Bone marrow (tissue), 2 donors: ENCODE results near the gene RUBCN.
"Not testable (repeated sequence)": the region's sequence is repeated elsewhere in the genome, so short reads cannot be mapped to it uniquely, and the experiment has no call there.

Experiments
- DNase-seq, 2 donors: peaks; one replicate each; lab custom pipeline; 2025; lab: John Stamatoyannopoulos, UW

Gene RUBCN

GRCh38 chr3:197734667-197735318 lies 1.9 kb downstream of the RUBCN start:
- peak in 1 of 2 donors; percentile 79 for DNase-seq

- DNase-seq: no peak
Measured at GRCh38 chr3:197733042-197733441, 3.7 kb downstream of the RUBCN start.

GRCh38 chr3:197731483-197731882 lies 5.2 kb downstream of the RUBCN start:
- DNase-seq: not testable (repeated sequence)

DNA sequence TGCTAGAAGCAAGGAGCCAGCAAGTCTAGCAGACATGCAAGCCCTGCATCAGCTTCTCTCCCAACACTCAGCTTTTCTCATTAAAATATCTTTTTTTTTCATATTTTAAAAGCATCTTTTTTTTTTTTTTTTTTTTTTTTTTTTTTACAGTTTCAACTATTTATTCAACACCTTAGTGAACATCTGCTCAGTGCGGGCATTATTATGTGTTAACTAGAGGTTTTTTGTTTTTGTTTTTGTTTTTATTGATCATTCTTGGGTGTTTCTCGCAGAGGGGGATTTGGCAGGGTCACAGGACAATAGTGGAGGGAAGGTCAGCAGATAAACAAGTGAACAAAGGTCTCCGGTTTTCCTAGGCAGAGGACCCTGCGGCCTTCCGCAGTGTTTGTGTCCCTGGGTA lies 5.9 kb downstream of the RUBCN start:
- DNase-seq: not testable (repeated sequence)

GRCh38 chr3:197730200-197730599 lies 6.5 kb downstream of the RUBCN start:
- DNase-seq: no peak

DNA sequence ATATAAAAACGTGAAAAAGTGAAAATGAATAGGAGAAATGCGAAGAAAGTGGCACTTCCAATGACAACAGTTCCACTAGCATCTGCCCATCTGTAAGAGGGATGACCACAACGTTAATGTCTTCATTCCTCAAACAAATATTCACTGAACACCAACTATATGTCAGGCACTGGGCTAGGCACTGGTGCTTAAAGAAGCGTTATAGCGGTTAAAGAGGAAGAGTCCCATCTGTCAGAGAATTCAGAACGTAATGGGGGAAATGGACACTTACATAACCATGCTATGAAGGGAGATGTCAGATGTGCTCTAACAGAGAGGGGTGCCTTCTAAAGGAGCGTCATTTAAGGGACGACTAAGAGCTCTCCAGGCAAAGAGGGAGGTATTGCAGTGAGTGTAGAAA lies 8.2 kb downstream of the RUBCN start:
- no peak for DNase-seq

- not testable (repeated sequence) for DNase-seq
Measured at GRCh38 chr3:197727878-197728277, 8.8 kb downstream of the RUBCN start.

DNA sequence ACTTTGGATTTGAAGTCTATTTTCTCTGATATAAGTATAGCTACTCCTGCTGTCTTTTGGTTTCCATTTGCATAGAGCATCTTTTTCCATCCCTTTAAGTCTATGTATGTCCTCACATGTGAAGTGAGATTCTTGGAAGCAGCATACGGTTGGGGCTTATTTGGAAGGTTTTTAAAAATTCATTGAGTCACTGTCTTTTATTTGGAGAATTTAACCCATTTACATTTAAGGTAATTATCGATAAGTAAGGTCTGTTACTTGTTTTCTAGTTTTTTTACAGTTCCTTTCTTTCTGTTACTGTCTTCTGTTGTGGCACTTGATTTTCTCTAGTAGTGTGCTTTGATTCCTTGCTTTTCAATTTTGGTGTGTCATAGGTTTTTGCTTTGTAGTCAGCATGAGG lies 14.0 kb downstream of the RUBCN start:
- no peak for DNase-seq

GRCh38 chr3:197720694-197721093 lies 16.0 kb downstream of the RUBCN start:
- no peak for DNase-seq

- DNase-seq: no peak
Measured at GRCh38 chr3:197718891-197719290, 17.8 kb downstream of the RUBCN start.

DNA sequence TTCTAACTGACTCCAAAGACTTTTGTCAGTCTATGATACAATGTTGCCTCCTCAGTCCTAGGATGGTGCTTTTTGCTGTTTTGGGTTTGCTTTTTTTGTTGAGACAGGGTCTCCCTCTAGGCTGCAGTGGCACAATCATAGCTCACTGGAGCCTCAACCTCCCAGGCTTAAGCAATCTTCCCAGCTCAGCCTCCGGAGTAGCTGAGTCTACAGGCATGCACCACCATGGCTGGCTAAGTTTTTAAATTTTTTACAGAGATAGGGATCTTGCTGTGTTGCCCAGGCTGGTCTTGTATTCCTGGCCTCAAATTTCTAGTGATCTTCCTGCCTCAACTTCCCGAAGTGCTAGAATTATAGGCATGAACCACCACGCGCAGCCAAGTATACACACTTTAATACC lies 22.5 kb downstream of the RUBCN start:
- DNase-seq: no peak

- DNase-seq: no peak
Measured at GRCh38 chr3:197713477-197713822, 23.3 kb downstream of the RUBCN start.

DNA sequence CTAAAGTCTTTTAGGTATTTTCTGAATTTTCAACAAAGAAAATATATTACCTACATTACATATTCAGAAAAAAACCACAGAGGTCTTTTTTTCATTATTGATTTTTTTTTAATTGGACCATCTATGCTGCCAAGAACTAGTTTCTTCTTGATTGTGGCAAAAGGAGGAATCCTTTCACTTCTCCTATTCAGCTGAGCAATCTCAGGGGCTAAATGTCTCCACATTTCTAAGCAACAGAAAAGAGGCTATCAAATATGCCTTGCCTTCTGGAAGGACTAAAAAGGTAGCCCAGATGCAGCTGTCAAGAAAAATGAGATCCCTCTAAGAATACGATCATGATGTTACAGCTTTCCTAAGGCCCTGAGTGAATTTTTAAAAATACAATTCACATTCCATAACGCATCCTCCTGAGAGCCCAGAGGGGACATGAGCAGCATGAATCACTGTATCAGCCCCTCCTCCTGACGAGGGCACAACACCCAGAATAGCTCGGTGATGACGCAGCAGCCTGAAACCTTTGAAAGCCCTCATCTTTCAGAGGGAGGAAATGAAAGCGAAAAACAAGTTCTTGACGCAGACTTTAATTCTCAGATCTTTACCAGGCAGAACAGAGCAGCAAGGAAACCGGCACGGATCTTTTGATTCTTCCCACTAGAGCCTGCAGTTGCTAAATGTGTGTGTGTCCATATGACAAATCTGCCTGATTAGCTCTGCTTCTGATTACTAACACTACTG lies 24.6 kb downstream of the RUBCN start:
- peak; percentile 25 to 97 for DNase-seq

DNA sequence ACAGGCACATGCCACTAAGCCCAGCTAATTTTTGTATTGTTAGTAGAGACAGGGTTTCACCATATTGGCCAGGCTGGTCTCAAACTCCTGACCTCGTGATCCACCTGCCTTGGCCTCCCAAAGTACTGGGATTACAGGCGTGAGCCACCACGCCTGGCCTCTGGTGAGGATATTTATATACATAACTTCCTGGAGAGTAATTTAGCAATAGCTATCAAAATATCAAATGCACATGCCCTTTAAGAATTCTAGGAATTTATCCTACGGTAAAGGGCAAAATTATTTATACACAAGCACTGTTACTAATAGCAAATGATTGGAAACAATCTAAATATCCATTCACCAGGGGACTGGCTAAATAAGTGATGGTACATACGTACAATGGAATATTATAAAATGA lies 25.7 kb downstream of the RUBCN start:
- DNase-seq: not testable (repeated sequence)

DNA sequence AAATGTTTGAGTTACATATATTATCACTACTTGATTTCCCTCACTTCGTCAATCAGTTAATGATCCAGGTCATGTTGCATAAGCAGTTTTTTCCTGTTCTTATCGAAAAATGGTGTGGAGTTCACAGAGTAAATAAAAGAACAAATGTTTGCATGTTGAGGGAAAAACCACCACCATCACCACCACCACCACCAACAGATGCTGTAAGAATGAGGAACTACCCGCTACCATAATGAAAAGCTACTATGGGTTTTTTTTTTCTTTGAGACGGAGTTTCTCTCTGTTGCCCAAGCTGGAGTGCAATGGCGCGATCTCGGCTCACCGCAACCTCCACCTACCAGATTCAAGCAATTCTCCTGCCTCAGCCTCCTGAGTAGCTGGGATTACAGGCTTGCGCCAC lies 27.6 kb downstream of the RUBCN start:
- DNase-seq: peak in 1 of 2 donors; percentile 30

GRCh38 chr3:197706658-197707057 lies 30.0 kb downstream of the RUBCN start:
- DNase-seq: no peak

GRCh38 chr3:197701841-197702240 lies 34.9 kb downstream of the RUBCN start:
- no peak for DNase-seq

DNA sequence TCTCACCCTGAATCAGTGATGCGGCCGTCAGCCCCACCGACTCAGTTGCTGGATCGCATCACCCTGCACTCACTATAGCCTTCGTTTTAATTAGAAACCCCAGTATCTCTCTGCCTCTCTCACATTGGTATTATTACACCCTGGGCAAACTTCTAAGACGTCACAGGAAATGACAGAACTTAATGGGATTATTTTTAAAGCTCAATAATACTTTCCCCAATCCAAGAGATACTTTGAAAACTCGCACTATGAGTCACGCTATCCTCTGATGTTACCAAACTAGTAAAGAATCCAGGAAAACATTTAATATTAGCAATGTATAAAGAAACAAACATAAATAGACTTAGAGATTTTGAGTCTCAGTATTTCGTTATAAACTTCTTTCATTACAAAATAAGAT lies 36.6 kb downstream of the RUBCN start:
- no peak for DNase-seq

GRCh38 chr3:197697355-197697754 lies 39.3 kb downstream of the RUBCN start:
- DNase-seq: no peak

- no peak for DNase-seq
Measured at GRCh38 chr3:197694251-197694650, 42.5 kb downstream of the RUBCN start.

DNA sequence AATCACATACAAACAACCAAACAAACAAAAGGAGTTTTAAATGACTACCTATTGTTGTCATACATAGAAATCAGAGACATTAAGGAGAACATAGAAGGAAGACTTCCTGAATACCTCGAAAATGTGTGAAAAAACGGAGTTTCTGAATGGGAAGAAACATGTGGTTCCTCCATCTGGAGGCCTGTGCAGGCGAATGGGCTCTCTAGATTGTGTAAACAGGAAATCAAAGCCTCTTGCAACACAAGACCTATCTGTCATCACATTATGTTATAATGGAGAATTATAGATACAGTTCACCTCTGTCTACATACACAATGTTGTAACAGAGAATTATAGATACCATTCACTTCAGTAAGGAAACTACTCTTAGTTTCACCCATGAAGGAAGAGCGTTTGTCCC lies 44.1 kb downstream of the RUBCN start:
- DNase-seq: no peak

- DNase-seq: no peak
Measured at GRCh38 chr3:197690754-197691153, 46.0 kb downstream of the RUBCN start.

- DNase-seq: no peak
Measured at GRCh38 chr3:197687570-197687969, 49.1 kb downstream of the RUBCN start.

- DNase-seq: no peak
Measured at GRCh38 chr3:197686899-197687298, 49.8 kb downstream of the RUBCN start.
